ENCODE data around the gene ADGRG3.
"Not testable (repeated sequence)": the region's sequence is repeated elsewhere in the genome, so short reads cannot be mapped to it uniquely, and the experiment has no call there.

ADGRG3 gene

DNA sequence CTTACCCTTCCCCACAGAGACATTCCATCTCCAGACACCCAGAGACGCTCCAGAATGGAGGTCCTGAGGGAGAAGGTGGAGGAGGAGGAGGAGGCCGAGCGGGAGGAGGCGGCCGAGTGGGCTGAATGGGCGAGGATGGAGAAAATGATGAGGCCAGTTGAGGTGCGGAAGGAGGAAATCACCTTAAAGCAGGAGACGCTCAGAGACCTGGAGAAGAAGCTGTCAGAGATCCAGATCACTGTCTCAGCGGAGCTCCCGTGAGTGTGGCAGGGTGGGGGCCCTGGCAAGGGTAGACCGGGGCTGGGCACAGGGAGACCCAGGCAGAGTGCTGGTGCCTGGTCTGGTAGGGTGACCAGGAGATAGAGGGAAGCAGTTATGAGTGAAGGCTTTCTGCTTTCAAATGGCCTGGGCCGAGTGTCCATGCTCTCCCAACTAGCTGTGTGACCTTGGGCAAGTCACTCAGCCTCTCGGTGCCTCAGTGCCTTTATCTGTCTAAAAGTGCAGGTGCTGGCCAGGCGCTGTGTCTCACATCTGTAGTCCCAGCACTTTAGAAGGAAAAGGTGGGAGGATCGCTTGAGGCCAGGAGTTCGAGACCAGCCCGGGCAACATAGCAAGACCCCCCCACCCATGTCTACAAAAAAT is 29.9 kb downstream of the ADGRG3 start:
- DNase-seq: no peak

DNA sequence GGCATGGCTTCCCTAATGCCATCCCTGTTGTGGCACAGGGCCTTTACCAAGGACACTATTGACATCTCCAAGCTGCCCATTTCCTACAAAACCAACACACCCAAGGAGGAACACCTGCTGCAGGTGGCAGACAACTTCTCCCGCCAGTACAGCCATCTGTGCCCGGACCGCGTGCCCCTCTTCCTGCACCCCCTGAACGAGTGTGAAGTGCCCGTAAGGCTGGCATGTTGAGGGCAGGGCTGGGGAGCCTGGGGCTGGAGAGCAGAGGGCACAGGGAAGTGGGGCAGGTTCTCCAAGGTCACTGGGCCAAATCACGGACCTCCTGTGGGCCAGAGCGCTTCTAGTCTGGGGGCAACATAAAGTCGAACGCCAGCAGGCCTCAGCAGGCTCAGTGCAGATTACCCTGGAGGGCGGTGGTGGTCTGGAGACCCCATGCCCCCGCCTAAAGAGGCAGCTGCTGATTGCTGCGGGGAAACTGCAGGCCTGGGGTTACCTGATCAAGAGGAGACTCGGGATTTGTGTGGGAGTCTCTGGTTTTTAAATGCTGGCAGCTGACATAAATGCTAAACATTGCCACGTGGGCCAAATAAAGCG is 30.8 kb downstream of the ADGRG3 start:
- DNase-seq: no peak

DNA sequence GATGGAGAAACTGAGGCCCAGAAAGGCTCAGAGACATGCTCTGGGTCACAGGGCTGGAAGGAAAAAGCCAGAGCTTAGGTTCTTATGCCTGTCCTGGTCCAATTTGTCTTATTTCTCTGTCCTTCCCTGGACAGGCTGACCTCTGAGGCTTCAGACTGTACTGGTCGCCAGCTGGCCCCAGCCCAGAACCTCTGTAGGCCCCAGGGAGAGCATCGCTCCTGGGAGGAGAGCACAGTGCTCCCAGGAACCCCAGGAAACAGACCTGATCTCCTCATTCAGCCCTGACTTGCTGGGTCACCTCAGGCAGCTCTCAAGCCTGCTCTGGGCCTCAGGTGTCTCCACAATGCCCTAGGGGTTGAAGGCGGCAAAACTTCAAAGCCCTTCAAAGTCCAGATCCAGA is 31.4 kb downstream of the ADGRG3 start:
- DNase-seq: no peak

DNA sequence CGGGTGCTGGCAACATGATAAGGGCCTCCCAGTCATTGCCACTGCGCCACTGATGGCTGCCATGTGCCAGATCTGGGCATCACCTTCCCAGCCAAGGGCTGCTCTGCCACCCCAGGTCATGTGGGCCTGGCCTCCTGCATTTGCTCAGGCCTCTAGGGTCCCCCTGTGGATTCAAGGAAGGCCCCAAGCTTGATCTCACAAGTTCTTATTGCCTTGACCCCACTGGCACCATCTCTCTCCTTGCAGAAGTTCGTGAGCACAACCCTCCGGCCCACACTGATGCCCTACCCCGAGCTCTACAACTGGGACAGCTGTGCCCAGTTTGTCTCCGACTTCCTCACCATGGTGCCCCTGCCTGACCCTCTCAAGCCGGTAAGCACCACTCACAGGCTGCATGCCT is 31.8 kb downstream of the ADGRG3 start:
- DNase-seq: no peak

DNA sequence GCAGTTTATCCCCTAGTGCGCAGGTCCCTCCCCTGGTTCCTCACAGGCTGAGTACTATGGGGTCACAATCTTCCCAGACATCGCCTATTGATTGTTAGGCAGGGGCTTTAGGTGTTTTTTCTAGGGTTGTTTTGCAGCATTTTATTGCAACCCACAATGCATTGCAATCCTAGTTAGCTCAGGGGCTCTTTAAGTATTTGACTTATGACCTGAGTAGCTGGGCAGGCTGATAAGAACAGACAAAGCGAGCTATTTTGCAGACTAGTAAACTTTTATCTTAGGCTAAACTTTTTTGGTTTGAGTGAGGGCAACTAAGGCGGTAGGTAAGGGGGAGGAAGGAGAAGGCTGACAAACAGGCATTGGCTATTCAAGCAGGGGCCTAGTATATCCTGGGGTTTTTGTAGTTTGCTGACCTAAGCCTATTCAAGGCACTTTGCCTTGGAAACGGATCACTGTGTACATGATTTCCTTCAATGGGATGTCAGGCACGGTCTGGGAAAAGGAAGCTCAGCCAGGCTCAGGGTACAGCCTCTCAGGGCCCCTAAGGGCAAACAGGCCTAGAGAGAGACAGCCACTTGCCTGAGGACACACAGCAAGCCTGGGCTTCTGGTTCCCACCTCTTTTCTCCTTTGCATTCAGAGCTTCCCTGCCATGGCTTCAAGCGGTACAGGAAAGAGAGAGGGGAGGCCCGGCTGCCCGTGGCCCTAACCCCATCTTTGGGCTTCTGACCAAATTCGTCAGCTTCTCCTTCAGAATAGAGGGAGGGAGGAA is 32.9 kb downstream of the ADGRG3 start:
- DNase-seq: no peak

DNA sequence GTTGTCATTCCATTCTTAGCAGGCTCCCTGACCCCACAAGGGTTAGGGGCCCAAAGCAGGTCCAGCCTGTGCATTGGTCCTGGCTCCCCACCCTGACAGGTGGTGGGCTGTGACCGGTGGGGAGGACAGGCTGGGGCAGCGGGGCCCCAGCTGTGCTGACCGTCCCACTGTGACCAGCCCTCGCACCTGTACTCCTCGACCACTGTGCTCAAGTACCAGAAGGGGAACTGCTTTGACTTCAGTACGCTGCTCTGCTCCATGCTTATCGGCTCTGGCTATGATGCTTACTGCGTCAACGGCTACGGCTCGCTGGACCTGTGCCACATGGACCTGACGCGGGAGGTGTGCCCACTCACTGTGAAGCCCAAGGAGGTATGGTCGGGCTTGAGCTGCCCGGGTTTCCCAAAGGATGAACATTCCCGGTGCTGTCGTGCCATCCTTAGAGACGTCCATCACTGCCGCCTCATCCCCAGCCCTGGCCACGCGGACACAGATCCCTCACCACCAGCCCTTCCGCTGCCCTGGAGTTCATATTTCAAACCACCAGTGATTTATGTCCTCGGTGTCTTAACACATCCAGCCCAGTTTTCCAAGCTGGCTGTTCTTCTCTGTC is 33.8 kb downstream of the ADGRG3 start:
- DNase-seq: no peak

DNA sequence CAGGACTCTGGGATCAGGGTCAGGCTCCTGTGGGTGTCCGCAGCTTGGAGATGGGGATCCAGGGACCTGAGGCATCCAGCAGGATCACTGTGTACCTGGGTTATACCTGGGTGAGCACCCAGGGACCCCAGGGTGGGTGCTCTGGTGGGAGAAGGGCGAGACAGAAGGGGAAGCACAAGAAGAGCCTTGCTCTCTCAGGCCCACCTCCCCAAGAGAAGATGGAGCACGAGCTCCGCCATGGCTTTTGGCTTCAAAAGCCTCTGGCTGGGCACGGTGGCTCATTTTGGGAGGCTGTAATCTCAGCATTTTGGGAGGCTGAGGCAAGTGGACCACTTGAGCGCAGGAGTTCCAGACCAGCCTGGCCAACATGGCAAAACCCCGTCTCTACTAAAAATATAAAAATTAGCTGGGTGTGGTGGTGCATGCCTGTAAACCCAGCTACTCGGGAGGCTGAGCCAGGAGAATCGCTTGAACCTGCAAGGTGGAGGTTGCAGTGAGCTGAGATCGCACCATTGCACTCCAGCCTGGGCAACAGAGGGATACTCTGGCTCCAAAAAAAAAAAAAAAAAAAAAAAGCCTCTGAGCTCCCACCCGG is 35.4 kb downstream of the ADGRG3 start:
- no peak for DNase-seq

DNA sequence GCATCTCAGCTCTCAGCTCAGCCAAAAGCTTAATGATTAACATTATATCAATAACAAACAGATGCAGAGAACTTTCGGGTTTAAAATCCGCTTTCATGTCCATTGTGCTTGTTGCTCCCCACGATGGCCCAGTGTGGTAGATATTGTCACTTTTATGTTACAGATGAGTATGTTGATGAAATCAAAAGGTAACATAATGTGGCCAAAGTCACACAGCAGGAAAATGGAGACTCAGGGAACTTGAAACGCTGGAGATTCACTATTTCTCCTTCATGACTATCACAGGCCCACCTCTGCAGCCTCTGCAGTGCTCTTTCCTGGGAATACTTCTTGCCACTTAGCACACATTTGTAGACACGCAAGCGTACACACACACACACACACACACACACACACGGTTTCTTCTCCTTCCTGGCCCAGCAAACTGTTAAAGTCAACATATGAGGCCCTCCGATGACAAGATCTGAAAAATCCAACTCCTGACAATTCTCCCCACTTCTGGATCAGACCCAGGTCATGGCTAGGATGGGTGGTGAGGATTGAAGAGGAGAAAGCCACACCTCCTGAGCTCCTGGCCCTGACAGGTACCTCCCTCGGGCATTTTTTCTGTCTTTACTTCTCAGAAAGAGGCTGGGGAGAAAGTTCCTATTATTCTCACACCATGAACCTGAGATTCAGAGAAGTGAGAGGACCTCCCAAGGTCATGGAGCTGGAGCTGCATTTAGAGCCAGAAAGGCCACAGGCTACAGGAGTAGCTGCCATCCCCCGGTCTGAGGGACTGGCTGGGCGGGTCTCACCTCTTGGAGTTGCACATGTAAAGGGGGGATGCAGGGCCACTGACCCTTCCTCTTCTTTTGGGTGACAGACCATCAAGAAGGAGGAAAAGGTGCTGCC is 36.2 kb downstream of the ADGRG3 start:
- no peak for DNase-seq

DNA sequence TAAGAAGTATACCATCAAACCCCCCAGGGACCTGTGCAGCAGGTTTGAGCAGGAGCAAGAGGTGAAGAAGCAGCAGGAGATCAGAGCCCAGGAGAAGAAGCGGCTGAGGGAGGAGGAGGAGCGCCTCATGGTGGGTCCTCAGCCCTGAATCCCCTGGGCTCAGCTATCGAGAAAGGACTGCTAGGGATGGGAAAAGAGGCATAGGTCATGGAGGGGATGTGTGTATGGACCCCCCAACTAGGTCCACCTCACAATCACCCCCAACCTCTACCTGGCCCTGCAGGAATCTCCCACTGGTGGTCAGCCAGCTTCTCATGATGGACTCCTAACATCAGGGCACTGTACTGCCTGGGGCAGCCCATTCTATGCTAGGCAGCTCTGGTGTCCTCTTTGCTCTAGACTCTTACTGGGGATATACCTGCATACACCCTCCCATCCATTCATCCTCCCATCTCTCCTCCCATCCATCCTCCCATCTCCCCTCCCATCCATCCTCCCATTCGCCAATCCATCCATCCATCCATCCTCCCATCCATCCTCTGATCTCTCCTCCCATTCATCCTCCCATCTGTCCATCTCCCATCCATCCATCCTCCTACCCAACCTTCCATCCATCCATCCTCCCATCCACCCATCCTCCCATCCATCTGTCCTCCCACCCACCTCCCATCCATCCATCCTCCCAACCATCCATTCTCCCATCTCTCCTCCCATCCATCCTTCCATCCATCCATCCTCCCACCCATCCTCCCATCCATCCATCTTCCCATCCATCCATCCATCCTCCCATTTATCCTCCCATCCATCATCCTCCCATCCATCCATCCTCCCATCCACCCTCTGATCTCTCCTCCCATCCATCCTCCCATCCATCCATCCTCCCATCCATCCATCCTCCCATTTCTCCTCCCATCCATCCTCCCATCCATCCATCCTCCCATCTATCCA is 37.1 kb downstream of the ADGRG3 start:
- no peak for DNase-seq

DNA sequence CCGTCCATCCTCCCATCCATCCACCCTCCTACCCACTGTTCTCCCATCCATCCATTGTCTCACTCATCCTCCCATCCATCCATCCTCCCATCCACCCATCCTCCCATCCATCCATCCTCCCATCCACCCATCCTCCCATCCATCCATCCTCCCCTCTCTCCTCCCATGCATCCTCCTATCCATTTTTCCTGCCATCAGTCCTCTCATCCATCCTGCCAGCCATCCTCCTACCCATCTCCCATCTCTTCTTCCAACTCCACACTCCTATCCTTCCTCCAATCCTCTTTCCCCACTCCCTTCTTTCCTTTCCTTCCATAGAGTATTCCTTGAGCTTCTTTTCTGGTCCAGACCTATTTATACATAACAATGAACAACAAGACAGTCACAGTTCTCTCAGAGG is 38.6 kb downstream of the ADGRG3 start:
- no peak for DNase-seq

DNA sequence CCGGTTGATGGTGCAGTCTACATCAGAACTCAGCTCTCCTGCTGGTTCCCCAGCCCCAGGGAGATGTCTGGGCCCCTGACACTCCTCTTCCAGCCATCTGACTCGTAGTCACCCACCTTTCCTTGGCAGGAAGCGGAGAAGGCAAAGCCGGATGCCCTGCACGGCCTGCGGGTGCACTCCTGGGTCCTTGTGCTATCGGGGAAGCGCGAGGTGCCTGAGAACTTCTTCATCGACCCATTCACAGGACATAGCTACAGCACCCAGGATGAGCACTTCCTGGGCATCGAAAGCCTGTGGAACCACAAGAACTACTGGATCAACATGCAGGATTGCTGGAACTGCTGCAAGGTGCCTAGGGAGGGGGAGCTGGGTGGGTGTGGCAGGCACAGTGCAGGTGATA is 39.2 kb downstream of the ADGRG3 start:
- DNase-seq: no peak

DNA sequence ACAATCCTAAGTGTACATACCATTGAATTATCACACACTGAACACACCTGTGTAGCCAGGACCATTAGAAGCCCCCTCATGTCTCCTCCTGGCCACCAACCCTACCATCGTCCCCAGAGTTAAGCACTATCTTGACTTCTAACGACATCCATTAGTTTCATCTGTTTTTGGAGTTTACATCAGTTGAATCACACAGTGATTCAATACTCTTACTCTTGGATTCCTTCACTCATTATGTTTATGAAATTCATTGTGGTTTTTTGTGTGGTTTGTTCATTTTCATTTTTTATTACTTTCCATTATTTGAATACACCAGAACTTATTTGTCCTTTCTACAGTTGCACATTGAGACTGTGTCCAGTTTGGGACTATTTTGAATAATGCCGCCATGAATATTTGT is 40.1 kb downstream of the ADGRG3 start:
- no peak for DNase-seq

DNA sequence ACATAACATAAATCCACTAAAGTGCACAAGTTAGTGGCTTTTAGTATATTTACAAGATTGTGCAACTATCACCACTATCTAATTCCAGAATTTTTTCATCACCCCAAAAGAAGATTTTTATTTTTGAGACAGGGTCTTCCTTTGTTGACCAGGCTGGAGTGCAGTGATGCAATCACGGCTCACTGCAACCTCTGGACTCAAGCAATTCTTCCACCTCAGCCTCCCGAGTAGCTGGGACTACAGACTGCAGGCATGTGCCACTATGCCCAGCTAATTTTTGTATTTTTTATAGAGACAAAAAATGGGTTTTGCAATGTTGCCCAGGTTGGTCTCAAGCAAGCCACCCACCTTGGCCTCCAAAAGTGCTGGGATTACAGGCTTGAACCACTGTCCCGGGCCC is 41.6 kb downstream of the ADGRG3 start:
- DNase-seq: no peak

DNA sequence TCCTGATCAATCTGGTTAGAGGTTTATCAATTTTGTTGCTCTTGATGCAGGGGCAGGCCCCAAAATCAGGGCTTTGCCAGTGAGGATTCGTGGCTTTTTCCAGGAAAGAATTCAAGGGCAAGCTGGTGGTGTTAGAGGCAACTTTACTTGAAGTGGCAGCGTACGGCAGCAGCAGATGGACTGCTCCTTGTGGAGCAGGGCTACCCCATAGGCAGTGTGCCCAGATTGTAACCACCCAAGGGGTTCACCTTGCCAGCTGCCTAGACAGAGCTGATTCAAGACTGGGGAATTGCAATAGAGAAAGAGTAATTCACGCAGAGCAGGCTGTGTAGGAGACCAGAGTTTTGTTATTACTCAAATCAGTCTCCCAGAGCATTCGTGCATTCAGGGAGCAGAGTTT is 43.2 kb downstream of the ADGRG3 start:
- no peak for DNase-seq

DNA sequence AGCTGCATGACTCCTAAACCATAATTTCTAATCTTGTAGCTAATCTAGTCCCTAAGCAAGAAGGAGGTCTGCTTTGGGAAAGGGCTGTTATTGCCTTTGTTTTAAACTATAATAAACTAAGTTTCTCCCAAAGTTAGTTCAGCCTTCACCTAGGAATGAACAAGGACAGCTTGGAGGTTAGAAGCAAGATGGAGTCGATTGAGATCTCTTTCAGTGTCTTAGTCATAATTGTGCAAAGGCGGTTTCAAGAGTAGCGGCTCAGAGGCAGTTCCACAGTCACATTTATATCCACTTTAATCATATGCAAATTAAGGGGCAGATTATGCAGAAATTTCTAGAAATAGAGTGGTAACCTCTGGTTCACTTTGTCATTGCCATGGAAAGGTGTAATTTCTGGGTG is 43.9 kb downstream of the ADGRG3 start:
- DNase-seq: no peak

DNA sequence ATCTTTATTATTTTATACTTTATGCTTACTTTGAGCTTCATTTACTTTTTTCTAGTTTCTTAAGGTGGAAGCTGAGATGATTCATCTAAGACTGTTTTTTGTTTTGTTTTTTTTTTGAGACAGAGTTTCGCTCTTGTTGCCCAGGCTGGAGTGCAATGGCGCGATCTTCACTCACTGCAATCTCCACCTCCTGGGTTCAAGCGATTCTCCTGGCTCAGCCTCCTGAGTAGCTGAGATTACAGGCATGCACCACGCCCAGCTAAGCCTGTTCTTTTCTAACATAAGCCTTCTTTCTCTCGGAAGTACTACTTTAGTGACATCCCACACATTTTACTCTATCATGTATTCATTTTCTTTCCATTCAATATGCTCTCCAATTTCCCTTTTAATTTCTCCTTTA is 44.5 kb downstream of the ADGRG3 start:
- DNase-seq: not testable (repeated sequence)

DNA sequence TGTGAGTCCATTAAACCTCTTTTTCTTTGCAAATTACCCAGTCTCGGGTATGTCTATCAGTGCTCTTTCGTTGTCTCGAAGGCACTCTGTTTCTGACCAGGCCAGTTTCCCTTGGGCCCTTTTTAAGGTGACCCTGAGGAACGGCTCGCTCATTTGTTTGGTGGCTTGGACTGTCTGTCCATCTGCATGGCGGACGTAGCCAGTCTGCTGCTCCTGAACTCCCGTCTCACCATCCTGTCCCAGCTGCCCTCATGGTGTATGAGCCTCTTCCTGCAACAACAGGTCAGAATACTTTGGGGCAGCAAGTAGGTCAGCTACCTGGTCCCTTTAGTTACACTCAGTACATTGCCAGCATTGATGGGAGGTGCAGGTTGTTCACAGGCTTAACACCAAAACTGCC is 45.5 kb downstream of the ADGRG3 start:
- DNase-seq: no peak

DNA sequence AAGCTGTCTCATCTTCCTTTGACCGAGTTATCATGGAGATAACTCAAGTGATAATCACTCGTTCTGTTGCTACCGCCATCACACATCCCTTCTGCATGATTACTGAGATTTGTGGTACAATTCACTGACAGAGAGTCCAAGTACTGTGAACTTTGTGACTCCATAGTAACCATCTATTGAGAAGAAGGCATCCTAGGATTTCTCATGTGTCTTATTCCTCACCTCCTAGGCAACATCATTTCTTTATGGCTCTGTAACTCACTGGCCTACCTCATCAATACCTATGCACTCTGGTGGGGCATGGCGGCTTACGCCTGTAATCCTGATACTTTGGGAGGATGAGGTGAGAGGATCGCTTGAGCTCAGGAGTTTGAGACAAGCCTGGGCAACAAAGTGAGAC is 45.9 kb downstream of the ADGRG3 start:
- no peak for DNase-seq

DNA sequence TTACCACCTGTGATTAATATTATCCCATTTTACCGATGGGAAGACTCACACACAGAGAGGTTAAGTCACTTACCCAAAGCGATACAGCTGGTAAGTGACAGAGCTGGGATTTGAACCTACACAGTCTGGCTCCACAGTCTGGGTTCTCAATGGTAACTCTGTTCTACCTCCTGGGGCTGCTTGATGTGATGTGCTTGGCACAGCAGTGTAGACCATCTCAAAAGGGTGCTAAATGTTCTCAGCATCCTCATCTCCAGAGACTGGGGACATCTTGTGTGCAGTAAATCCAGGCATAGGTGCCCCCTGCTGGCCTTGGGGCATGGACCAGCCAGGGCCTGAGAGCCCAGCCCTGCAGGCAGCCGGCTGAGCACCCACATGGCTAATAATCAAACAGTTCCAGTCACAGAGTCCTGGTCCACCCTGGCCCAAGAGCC is 52.1 kb downstream of the ADGRG3 start:
- no peak for DNase-seq

DNA sequence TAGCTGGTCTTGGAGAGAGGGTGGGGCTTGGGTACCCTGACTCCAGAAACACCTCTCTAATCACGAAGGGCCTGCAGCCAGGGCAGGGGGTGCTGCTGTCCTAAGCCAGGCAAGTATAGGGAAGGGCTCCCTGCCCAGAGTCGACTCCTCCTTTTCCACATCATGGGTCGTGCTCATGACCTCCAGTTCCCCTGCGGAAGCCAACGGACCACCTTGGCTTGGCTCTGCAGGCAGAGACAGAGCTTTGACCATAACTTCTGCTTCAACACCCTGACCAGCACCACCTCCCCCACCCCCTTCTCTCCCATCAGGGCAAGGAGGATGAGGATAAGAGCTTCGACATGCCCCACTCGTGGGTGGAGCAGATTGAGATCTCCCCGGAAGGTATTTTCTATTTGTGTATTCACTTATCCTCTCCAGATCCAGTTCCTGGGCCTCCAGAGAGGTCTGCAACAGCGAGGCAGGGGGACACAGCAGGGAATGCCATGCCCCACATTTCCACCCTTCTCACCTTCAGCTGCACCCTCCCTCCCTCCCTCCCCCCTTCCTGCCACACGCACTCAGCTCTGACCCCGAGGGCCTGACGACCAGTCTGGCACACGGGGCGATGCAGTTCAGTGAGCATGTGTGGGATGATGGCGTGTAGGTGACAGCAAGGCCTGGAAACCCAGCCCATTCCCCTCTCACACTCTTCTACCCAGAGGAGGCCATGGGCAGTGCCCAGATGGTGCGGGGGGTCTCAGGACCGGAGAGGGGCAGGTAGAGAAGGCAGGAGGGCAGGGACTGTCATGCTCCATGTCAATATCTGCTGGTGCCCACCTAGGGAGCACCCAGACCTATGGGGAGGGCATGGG is 53.5 kb downstream of the ADGRG3 start:
- no peak for DNase-seq
